Breast epithelium (tissue), 3 donors: ENCODE data around the gene CTIF.

ENCODE experiments used
- CTCF ChIP-seq, 3 donors: fragments of 450-650 bp; IDR thresholded peaks; one replicate each; pipeline ENCODE4 v1.5.1; 2016 to 2017; ENCODE audit warnings: antibody characterized with exemption in 3 of 3, mild to moderate bottlenecking in 3 of 3, moderate library complexity in 3 of 3
- POLR2A ChIP-seq: fragments of 450-650 bp; IDR thresholded peaks from one replicate; pipeline ENCODE4 v1.6.1; 2016; ENCODE audit warnings: antibody characterized with exemption, mild to moderate bottlenecking, moderate library complexity

GRCh38 chr18:48609114-48609513, 70.3 kb downstream of the CTIF start:
- TF ChIP-seq POLR2A (no peak), CTCF (IDR thresholded peaks at IDR 0.05) (no peak)
